GM12801 (cell line): ENCODE data around the gene CYSLTR2.

Source experiments
- CTCF ChIP-seq: IDR thresholded peaks from one replicate; pipeline ENCODE4 v1.5.1; 2011; ENCODE audit warnings: control low read depth; ENCODE audit not compliant: insufficient read length; ENCODE audit errors: extremely low read depth

The CYSLTR2 gene

GRCh38 chr13:48653472-48653939 lies at the start of gene CYSLTR2:
Gene CYSLTR2 (plus strand): TSS chr13:48653929. CDS start chr13:48706818, 52,889 bp downstream.
- no peak for TF ChIP-seq CTCF

- TF ChIP-seq CTCF = no peak
Observed at GRCh38 chr13:48615049-48615448, 38.7 kb upstream of the CYSLTR2 start.

GRCh38 chr13:48618937-48619336 lies 34.8 kb upstream of the CYSLTR2 start:
- no peak for TF ChIP-seq CTCF

GRCh38 chr13:48621056-48621455 lies 32.7 kb upstream of the CYSLTR2 start:
- no peak for TF ChIP-seq CTCF

- TF ChIP-seq CTCF = no peak
Observed at GRCh38 chr13:48624016-48624415, 29.7 kb upstream of the CYSLTR2 start.

- TF ChIP-seq CTCF = no peak
Observed at GRCh38 chr13:48624858-48625257, 28.9 kb upstream of the CYSLTR2 start.

- TF ChIP-seq CTCF = no peak
Observed at GRCh38 chr13:48625413-48626076, 28.2 kb upstream of the CYSLTR2 start.
